Neural cell (in vitro differentiated cells): Measurements from ENCODE around the gene ADAMTS4.

Source experiments
- CTCF ChIP-seq: fragments of 450-650 bp; IDR thresholded peaks from 2 replicates; pipeline ENCODE4 v1.5.1; 2014; ENCODE audit warnings: antibody characterized with exemption, mild to moderate bottlenecking, moderate library complexity; ENCODE audit not compliant: poor library complexity, severe bottlenecking
- EP300 ChIP-seq: fragments of 450-650 bp; conservative IDR thresholded peaks from 2 replicates; pipeline ENCODE4 v1.6.1; 2014; ENCODE audit warnings: antibody characterized with exemption, mild to moderate bottlenecking, moderate library complexity; ENCODE audit not compliant: poor library complexity, severe bottlenecking
- EZH2 ChIP-seq: fragments of 200-600, 300-800 bp; shearing (Covaris generic), sonication (generic); IDR thresholded peaks from 2 replicates; pipeline ENCODE4 v1.6.1; 2014; ENCODE audit warnings: antibody characterized with exemption, low read length, borderline replicate concordance, mild to moderate bottlenecking; ENCODE audit not compliant: insufficient read depth, poor library complexity, severe bottlenecking
- MXI1 ChIP-seq: fragments of 450-650 bp; conservative IDR thresholded peaks from 2 replicates; pipeline ENCODE4 v1.6.1; 2014; ENCODE audit warnings: antibody characterized with exemption, mild to moderate bottlenecking; ENCODE audit not compliant: poor library complexity, severe bottlenecking
- POLR2AphosphoS5 ChIP-seq: IDR thresholded peaks from 2 replicates; pipeline ENCODE4 v1.6.1; 2012
- RAD21 ChIP-seq: fragments of 450-650 bp; conservative IDR thresholded peaks from 2 replicates; pipeline ENCODE4 v1.6.1; 2014; ENCODE audit warnings: antibody characterized with exemption, mild to moderate bottlenecking, moderate library complexity
- REST ChIP-seq: IDR thresholded peaks from 2 replicates; pipeline ENCODE4 v1.6.1; 2012; ENCODE audit warnings: borderline replicate concordance
- SMC3 ChIP-seq: fragments of 450-650 bp; conservative IDR thresholded peaks from 2 replicates; pipeline ENCODE4 v1.6.1; 2014; ENCODE audit warnings: antibody characterized with exemption, mild to moderate bottlenecking, moderate library complexity; ENCODE audit not compliant: poor library complexity
- TAF1 ChIP-seq: IDR thresholded peaks from 2 replicates; pipeline ENCODE4 v1.6.1; 2012; ENCODE audit warnings: low read depth

DNA sequence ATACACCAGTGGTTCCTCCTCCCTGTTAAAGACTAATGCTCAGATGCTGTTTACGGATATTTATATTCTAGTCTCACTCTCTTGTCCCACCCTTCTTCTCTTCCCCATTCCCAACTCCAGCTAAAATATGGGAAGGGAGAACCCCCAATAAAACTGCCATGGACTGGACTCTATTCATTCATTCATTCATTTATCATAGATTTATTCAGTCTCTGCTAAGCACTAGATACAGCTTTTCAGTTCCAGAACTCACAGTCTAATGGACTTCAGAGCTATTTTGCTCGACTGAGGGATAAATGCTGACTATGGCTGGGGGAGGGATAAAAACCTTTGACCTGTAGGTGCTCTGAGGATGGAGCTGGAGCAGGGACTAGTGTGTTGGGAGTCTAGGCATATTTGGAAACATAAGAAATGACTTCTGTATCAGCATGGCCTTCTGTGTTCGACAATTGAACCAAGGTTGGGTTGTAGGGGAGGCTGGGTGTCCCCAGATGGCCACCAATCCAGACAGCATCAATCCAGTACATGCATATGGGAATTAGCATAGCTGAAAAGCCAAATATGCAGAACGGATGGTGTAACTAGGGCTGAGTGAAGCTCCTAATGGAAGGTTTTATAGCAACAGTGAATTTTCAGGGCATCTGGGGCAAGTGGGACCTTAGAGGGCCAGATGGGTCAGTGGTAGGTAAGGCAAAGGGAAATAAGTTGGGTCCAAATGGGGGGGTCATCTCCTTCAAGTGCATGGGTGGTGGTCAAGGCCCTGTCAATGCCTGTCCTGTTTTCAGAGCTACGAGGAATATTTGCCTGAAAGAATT lies 20.4 kb upstream of the ADAMTS4 start:
- TF ChIP-seq CTCF (no peak), POLR2AphosphoS5 (no peak), TAF1 (no peak), RAD21 (no peak), EZH2 (no peak), SMC3 (no peak), REST (no peak), MXI1 (no peak), EP300 (no peak)
